ENCODE measurements around the gene RHBDL1.

RHBDL1 gene

GRCh38 chr16:685967-686366 lies 10.5 kb downstream of the RHBDL1 start:
- H4K20me1 ChIP-seq (ENCODE audit: insufficient read depth, low read length, poor library complexity, severe bottlenecking) = peaks cover 2% of the 10 kb centered on the region
- no peaks in the 10 kb centered on the region for H3K36me3 ChIP-seq (ENCODE audit: insufficient read depth, low read length)
- no peak overlapping the region for H3K9ac ChIP-seq (ENCODE audit: low read depth, low read length, poor library complexity, severe bottlenecking)
- TF ChIP-seq CTCF (conservative IDR thresholded peaks at IDR 0.05; ENCODE audit: low read length) = peak; percentile 45
- no peak for TF ChIP-seq EZH2phosphoT487 (IDR thresholded peaks at IDR 0.05; ENCODE audit: borderline replicate concordance)
- H3F3A ChIP-seq (ENCODE audit: low read depth) = no peaks in the 10 kb centered on the region
- H3K9me2 ChIP-seq (replicated peaks; ENCODE audit: low read depth, low read length) = no peaks in the 10 kb centered on the region
- no peak overlapping the region for H3K4me3 ChIP-seq (ENCODE audit: low read length, poor library complexity, severe bottlenecking)
- no peaks in the 10 kb centered on the region for H3K9me3 ChIP-seq (ENCODE audit: insufficient read depth, low read depth, low read length)
- H3K4me2 ChIP-seq (ENCODE audit: low read depth, low read length, poor library complexity, severe bottlenecking) = no peak overlapping the region
- H2AFZ ChIP-seq (ENCODE audit: low read length) = no peak overlapping the region
- H3K79me2 ChIP-seq (ENCODE audit: insufficient read depth, low read length) = peaks cover 20% of the 10 kb centered on the region
- H3K4me1 ChIP-seq (ENCODE audit: insufficient read depth, low read length, poor library complexity, severe bottlenecking) = peaks cover 9% of the 10 kb centered on the region
- H3K27me3 ChIP-seq (ENCODE audit: insufficient read depth, low read length, poor library complexity, severe bottlenecking) = no peaks in the 10 kb centered on the region

GRCh38 chr16:686459-687260 lies 11.2 kb downstream of the RHBDL1 start:
- no peak overlapping the region for H3K4me2 ChIP-seq (ENCODE audit: low read depth, low read length, poor library complexity, severe bottlenecking)
- TF ChIP-seq CTCF (conservative IDR thresholded peaks at IDR 0.05; ENCODE audit: low read length) = no peak
- TF ChIP-seq EZH2phosphoT487 (IDR thresholded peaks at IDR 0.05; ENCODE audit: borderline replicate concordance) = no peak
- H3K4me3 ChIP-seq (ENCODE audit: low read length, poor library complexity, severe bottlenecking) = no peak overlapping the region
- no peak overlapping the region for H2AFZ ChIP-seq (ENCODE audit: low read length)
- no peaks in the 10 kb centered on the region for H3K36me3 ChIP-seq (ENCODE audit: insufficient read depth, low read length)
- H3K9ac ChIP-seq (ENCODE audit: low read depth, low read length, poor library complexity, severe bottlenecking) = no peak overlapping the region
- H3F3A ChIP-seq (ENCODE audit: low read depth) = no peaks in the 10 kb centered on the region
- H3K9me3 ChIP-seq (ENCODE audit: insufficient read depth, low read depth, low read length) = no peaks in the 10 kb centered on the region
- H3K79me2 ChIP-seq (ENCODE audit: insufficient read depth, low read length) = peaks cover 13% of the 10 kb centered on the region
- peaks cover 9% of the 10 kb centered on the region for H3K4me1 ChIP-seq (ENCODE audit: insufficient read depth, low read length, poor library complexity, severe bottlenecking)
- H4K20me1 ChIP-seq (ENCODE audit: insufficient read depth, low read length, poor library complexity, severe bottlenecking) = no peaks in the 10 kb centered on the region
- H3K27me3 ChIP-seq (ENCODE audit: insufficient read depth, low read length, poor library complexity, severe bottlenecking) = no peaks in the 10 kb centered on the region
- no peaks in the 10 kb centered on the region for H3K9me2 ChIP-seq (replicated peaks; ENCODE audit: low read depth, low read length)

GRCh38 chr16:687499-687898 lies 12.0 kb downstream of the RHBDL1 start:
- H3K9ac ChIP-seq (ENCODE audit: low read depth, low read length, poor library complexity, severe bottlenecking) = no peak overlapping the region
- no peaks in the 10 kb centered on the region for H3K9me2 ChIP-seq (replicated peaks; ENCODE audit: low read depth, low read length)
- H3K4me1 ChIP-seq (ENCODE audit: insufficient read depth, low read length, poor library complexity, severe bottlenecking) = peaks cover 9% of the 10 kb centered on the region
- no peak for TF ChIP-seq EZH2phosphoT487 (IDR thresholded peaks at IDR 0.05; ENCODE audit: borderline replicate concordance)
- no peak for TF ChIP-seq CTCF (conservative IDR thresholded peaks at IDR 0.05; ENCODE audit: low read length)
- no peak overlapping the region for H3K4me2 ChIP-seq (ENCODE audit: low read depth, low read length, poor library complexity, severe bottlenecking)
- H3K4me3 ChIP-seq (ENCODE audit: low read length, poor library complexity, severe bottlenecking) = no peak overlapping the region
- H4K20me1 ChIP-seq (ENCODE audit: insufficient read depth, low read length, poor library complexity, severe bottlenecking) = no peaks in the 10 kb centered on the region
- H3K36me3 ChIP-seq (ENCODE audit: insufficient read depth, low read length) = no peaks in the 10 kb centered on the region
- no peaks in the 10 kb centered on the region for H3K27me3 ChIP-seq (ENCODE audit: insufficient read depth, low read length, poor library complexity, severe bottlenecking)
- peaks cover 8% of the 10 kb centered on the region for H3K79me2 ChIP-seq (ENCODE audit: insufficient read depth, low read length)
- H2AFZ ChIP-seq (ENCODE audit: low read length) = no peak overlapping the region
- H3F3A ChIP-seq (ENCODE audit: low read depth) = no peaks in the 10 kb centered on the region
- no peaks in the 10 kb centered on the region for H3K9me3 ChIP-seq (ENCODE audit: insufficient read depth, low read depth, low read length)
